WTC11 (cell line): Measurements from ENCODE around the gene NSMF.

Experiments used
- CTCF ChIP-seq: fragments of 200-600 bp; IDR thresholded peaks from 2 replicates; pipeline ENCODE4 v1.8.0; 2022; ENCODE audit warnings: antibody characterized with exemption
- MXD4 ChIP-seq: fragments of 250-450 bp; sonication (Bioruptor Pico); IDR thresholded peaks from 2 replicates; pipeline ENCODE4 v1.8.0; 2021; ENCODE audit warnings: mild to moderate bottlenecking, moderate library complexity, borderline replicate concordance
- NFATC4 ChIP-seq: fragments of 250-450 bp; sonication (Bioruptor Pico); IDR thresholded peaks from 2 replicates; pipeline ENCODE4 v1.9.0; 2021; ENCODE audit warnings: mild to moderate bottlenecking
- NR2C2 ChIP-seq: sonication (generic); formaldehyde crosslinking; IDR thresholded peaks from 2 replicates; pipeline ENCODE4 v1.8.0; 2022; ENCODE audit warnings: mild to moderate bottlenecking, missing genetic modification reagents
- TEAD4 ChIP-seq: sonication (generic); formaldehyde crosslinking; IDR thresholded peaks from 2 replicates; pipeline ENCODE4 v1.8.0; 2022; ENCODE audit warnings: mild to moderate bottlenecking, missing genetic modification reagents

GRCh38 chr9:137433916-137434431, 25.2 kb downstream of the NSMF start:
- no peak for TF ChIP-seq NR2C2 (CRISPR knock-in tag)
- TF ChIP-seq CTCF, result no peak
- TF ChIP-seq TEAD4, result no peak
- TF ChIP-seq MXD4 (CRISPR knock-in tag), result no peak
- no peak for TF ChIP-seq NFATC4
